Measurements from ENCODE around the gene FBXW11. TPM values are rescaled to one million over a fixed set of nuclear protein-coding genes. Genes with fewer than 3 reads are reported as not detected.

FBXW11 gene
- polyA plus RNA-seq, 2 of the 4 experiments (the other 2 are of a cell fraction): 39.3 to 80.2 TPM

GRCh38 chr5:171821286-171821685, 185.2 kb downstream of the FBXW11 start:
- ChIA-PET CTCF (interaction anchor here (1.3 kb wide), 1 partner anchor 13 kb away, joined by 3 read pairs; no protein-coding TSS in a partner anchor), POLR2A (no interaction called here)
- no peak overlapping the region for H3K27ac ChIP-seq
- TF ChIP-seq EHF (CRISPR knock-in tag; IDR thresholded peaks at IDR 0.05) (no peak), FOXS1 (CRISPR knock-in tag; IDR thresholded peaks at IDR 0.05) (no peak), POLR2A (IDR thresholded peaks at IDR 0.05; ENCODE audit: low read length) (no peak), SMC3 (IDR thresholded peaks at IDR 0.05) (no peak), BCL3 (IDR thresholded peaks at IDR 0.05) (no peak), CHD2 (IDR thresholded peaks at IDR 0.05; ENCODE audit: low read length, partially characterized antibody) (no peak), JUNB (IDR thresholded peaks at IDR 0.05) (no peak), NFE2L2 (conservative IDR thresholded peaks at IDR 0.05; ENCODE audit: low read length) (no peak), MAZ (IDR thresholded peaks at IDR 0.05; ENCODE audit: borderline replicate concordance, low read depth, low read length) (no peak), TFCP2L1 (CRISPR knock-in tag; IDR thresholded peaks at IDR 0.05) (no peak), RNF2 (IDR thresholded peaks at IDR 0.05; ENCODE audit: borderline replicate concordance, low read depth) (no peak), RAD21 (conservative IDR thresholded peaks at IDR 0.05 in 1 of 2, IDR thresholded peaks at IDR 0.05 in 1 of 2) (no peak), HOXA7 (CRISPR knock-in tag; IDR thresholded peaks at IDR 0.05) (no peak)
- TF ChIP-seq, protein P1, sequence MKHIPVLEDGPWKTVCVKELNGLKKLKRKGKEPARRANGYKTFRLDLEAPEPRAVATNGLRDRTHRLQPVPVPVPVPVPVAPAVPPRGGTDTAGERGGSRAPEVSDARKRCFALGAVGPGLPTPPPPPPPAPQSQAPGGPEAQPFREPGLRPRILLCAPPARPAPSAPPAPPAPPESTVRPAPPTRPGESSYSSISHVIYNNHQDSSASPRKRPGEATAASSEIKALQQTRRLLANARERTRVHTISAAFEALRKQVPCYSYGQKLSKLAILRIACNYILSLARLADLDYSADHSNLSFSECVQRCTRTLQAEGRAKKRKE (CRISPR knock-in tag; IDR thresholded peaks at IDR 0.05; ENCODE audit: low read depth): no peak
- TF ChIP-seq, protein P2, sequence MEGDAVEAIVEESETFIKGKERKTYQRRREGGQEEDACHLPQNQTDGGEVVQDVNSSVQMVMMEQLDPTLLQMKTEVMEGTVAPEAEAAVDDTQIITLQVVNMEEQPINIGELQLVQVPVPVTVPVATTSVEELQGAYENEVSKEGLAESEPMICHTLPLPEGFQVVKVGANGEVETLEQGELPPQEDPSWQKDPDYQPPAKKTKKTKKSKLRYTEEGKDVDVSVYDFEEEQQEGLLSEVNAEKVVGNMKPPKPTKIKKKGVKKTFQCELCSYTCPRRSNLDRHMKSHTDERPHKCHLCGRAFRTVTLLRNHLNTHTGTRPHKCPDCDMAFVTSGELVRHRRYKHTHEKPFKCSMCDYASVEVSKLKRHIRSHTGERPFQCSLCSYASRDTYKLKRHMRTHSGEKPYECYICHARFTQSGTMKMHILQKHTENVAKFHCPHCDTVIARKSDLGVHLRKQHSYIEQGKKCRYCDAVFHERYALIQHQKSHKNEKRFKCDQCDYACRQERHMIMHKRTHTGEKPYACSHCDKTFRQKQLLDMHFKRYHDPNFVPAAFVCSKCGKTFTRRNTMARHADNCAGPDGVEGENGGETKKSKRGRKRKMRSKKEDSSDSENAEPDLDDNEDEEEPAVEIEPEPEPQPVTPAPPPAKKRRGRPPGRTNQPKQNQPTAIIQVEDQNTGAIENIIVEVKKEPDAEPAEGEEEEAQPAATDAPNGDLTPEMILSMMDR (IDR thresholded peaks at IDR 0.05): no peak
- H3K4me2 ChIP-seq: no peak overlapping the region
- WGBS (ENCODE audit: missing lambda C conversion rate): 35% methylated on average over 4 of the region's 4 CpGs
- FAIRE-seq: no peak
- no peak for DNase-seq (ENCODE audit: low read depth in 1 of 2, low spot score in 1 of 2)
- H3K4me1 ChIP-seq: no peaks in the 10 kb centered on the region
- no peak for ATAC-seq
- no peak overlapping the region for H3K4me3 ChIP-seq
- no peaks in the 10 kb centered on the region for H3K9me3 ChIP-seq

DNA sequence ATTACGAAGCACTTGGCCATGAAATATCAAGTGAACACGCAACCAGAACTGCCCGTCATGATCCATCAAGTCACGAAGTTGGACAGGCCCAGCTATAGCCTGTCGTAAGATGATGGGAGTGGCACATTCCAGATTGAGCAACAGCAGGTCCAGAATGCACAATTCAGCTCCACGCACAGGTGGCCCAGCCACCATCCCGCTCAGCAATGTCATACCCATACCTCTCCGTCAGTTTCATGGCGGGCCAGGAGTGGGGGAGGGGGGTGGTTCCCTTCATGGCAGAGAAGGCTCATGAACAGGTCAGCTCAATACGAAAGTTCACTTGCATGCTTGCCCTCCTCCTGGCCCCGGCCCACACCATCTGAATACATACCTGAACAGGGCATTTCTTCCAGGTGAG, 185.9 kb downstream of the FBXW11 start:
- Histone ChIP-seq H3K9me3 (no peaks in the 10 kb centered on the region), H3K4me2 (no peak overlapping the region), H3K27ac (no peak overlapping the region), H3K4me1 (no peaks in the 10 kb centered on the region), H3K4me3 (no peak overlapping the region)
- TF ChIP-seq, protein P3, sequence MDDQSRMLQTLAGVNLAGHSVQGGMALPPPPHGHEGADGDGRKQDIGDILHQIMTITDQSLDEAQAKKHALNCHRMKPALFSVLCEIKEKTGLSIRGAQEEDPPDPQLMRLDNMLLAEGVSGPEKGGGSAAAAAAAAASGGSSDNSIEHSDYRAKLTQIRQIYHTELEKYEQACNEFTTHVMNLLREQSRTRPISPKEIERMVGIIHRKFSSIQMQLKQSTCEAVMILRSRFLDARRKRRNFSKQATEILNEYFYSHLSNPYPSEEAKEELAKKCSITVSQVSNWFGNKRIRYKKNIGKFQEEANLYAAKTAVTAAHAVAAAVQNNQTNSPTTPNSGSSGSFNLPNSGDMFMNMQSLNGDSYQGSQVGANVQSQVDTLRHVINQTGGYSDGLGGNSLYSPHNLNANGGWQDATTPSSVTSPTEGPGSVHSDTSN (IDR thresholded peaks at IDR 0.05): no peak
- TF ChIP-seq MAZ (IDR thresholded peaks at IDR 0.05; ENCODE audit: borderline replicate concordance, low read depth, low read length): no peak
- no peak for TF ChIP-seq BHLHE40 (IDR thresholded peaks at IDR 0.05; ENCODE audit: low read depth, low read length)
- TF ChIP-seq NR3C1 (IDR thresholded peaks at IDR 0.05): no peak
- no peak for TF ChIP-seq PHF8 (IDR thresholded peaks at IDR 0.05; ENCODE audit: borderline replicate concordance, low read depth)
- TF ChIP-seq ZC3H11A (IDR thresholded peaks at IDR 0.05): no peak
- TF ChIP-seq KDM5A (IDR thresholded peaks at IDR 0.05): no peak
- ChIA-PET CTCF (no interaction called here), POLR2A (no interaction called here)
- FAIRE-seq (no peak), DNase-seq (ENCODE audit: low read depth in 1 of 2, low spot score in 1 of 2) (no peak), ATAC-seq (no peak)
- WGBS (ENCODE audit: missing lambda C conversion rate): 45% methylated on average over 11 of the region's 11 CpGs

DNA sequence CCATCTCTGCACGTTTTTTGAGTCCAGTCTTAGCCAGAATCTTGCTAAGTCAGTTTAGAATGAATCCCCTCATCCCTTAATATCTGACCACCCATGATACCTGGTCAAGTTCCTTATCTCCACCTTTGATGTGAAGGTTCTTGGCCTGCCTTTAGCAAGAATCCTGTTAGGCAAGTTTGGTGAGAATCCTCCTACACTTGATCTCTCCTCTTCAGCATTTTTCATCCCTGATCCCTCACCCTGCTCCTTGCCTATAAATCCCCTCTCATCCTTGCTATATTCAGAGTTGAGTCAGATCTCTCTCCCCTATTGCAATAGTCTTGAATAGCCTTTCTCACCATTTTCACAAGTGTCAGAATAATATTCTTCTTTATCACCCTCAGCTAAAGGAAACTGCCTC, 189.8 kb downstream of the FBXW11 start:
- no peak overlapping the region for H3K27ac ChIP-seq
- no peaks in the 10 kb centered on the region for H3K4me1 ChIP-seq
- no peak for ATAC-seq
- POLR2A ChIA-PET: no interaction called here
- 0% methylated on average over 1 of the region's 1 CpG for WGBS (ENCODE audit: missing lambda C conversion rate)
- CTCF ChIA-PET: no interaction called here
- no peak for DNase-seq (ENCODE audit: low read depth in 1 of 2, low spot score in 1 of 2)
- no peak for FAIRE-seq
- H3K4me2 ChIP-seq: no peak overlapping the region
- no peak overlapping the region for H3K4me3 ChIP-seq
- H3K9me3 ChIP-seq: no peaks in the 10 kb centered on the region
- TF ChIP-seq RNF2 (IDR thresholded peaks at IDR 0.05; ENCODE audit: borderline replicate concordance, low read depth): no peak
- no peak for TF ChIP-seq BHLHE40 (IDR thresholded peaks at IDR 0.05; ENCODE audit: low read depth, low read length)
- no peak for TF ChIP-seq MAX (IDR thresholded peaks at IDR 0.05)
- TF ChIP-seq, protein P2 (IDR thresholded peaks at IDR 0.05): no peak
- TF ChIP-seq ZFP36 (IDR thresholded peaks at IDR 0.05; ENCODE audit: borderline replicate concordance, partially characterized antibody): no peak
- no peak for TF ChIP-seq BCL3 (IDR thresholded peaks at IDR 0.05)
- no peak for TF ChIP-seq HOXB13 (CRISPR knock-in tag; IDR thresholded peaks at IDR 0.05; ENCODE audit: low read depth)
- TF ChIP-seq CEBPB (IDR thresholded peaks at IDR 0.05): no peak
